OCI-LY1 (cell line): ENCODE measurements around the gene KCNK16.

Source experiments
- H2AFZ ChIP-seq: fragments of 200-600 bp; sonication (generic), shearing (Covaris generic); 2 replicates; pipeline ENCODE4 v1.6.0; 2014; ENCODE audit warnings: antibody characterized with exemption, mild to moderate bottlenecking, low read length
- H3F3A ChIP-seq: fragments of 200-600 bp; sonication (generic), shearing (Covaris generic); 2 replicates; pipeline ENCODE4 v1.6.0; 2014; ENCODE audit warnings: mild to moderate bottlenecking, antibody characterized with exemption, low read length, moderate library complexity; ENCODE audit not compliant: insufficient read depth
- H3K27ac ChIP-seq: fragments of 200-600 bp; sonication (generic); 2 replicates; pipeline ENCODE4 v1.5.1; 2014; ENCODE audit warnings: low read length, mixed run types, mild to moderate bottlenecking, low read depth; ENCODE audit not compliant: poor library complexity, severe bottlenecking
- H3K27me3 ChIP-seq: fragments of 200-600 bp; sonication (generic); 2 replicates; pipeline ENCODE4 v1.6.0; 2014; ENCODE audit warnings: antibody characterized with exemption, mild to moderate bottlenecking, low read length, moderate library complexity; ENCODE audit not compliant: insufficient read depth
- H3K36me3 ChIP-seq: fragments of 200-600 bp; sonication (generic); 2 replicates; pipeline ENCODE4 v1.6.1; 2014; ENCODE audit warnings: mild to moderate bottlenecking, antibody characterized with exemption, low read length, moderate library complexity, mixed read lengths; ENCODE audit not compliant: insufficient read depth
- H3K4me1 ChIP-seq: fragments of 200-600 bp; sonication (generic); 2 replicates; pipeline ENCODE4 v1.5.1; 2014; ENCODE audit warnings: mild to moderate bottlenecking, low read length, moderate library complexity; ENCODE audit not compliant: insufficient read depth, severe bottlenecking
- H3K4me2 ChIP-seq: fragments of 200-600 bp; sonication (generic), shearing (Covaris generic); 2 replicates; pipeline ENCODE4 v1.6.1; 2014; ENCODE audit warnings: low read length
- H3K4me3 ChIP-seq: fragments of 200-600 bp; sonication (generic); 2 replicates; pipeline ENCODE4 v1.5.1; 2014; ENCODE audit warnings: low read length, low read depth, mild to moderate bottlenecking, mixed read lengths; ENCODE audit not compliant: poor library complexity, severe bottlenecking
- H3K79me2 ChIP-seq: fragments of 200-600 bp; shearing (Covaris generic); 2 replicates; pipeline ENCODE4 v1.6.1; 2016; ENCODE audit warnings: mixed run types, low read length, mixed read lengths; ENCODE audit not compliant: insufficient read depth
- H3K9ac ChIP-seq: fragments of 200-600 bp; sonication (generic), shearing (Covaris generic); 2 replicates; pipeline ENCODE4 v1.6.1; 2014; ENCODE audit warnings: mild to moderate bottlenecking, low read length, mixed read lengths
- H3K9me2 ChIP-seq: fragments of 200-600 bp; sonication (generic), shearing (Covaris generic); 2 replicates; pipeline ENCODE4 v1.6.1; 2014; ENCODE audit warnings: low read depth, mild to moderate bottlenecking, low read length, mixed read lengths
- H3K9me3 ChIP-seq: fragments of 200-600 bp; shearing (Covaris generic); 2 replicates; pipeline ENCODE4 v1.6.1; 2014; ENCODE audit warnings: low read length, mixed read lengths
- H4K20me1 ChIP-seq: fragments of 200-600 bp; sonication (generic), shearing (Covaris generic); 2 replicates; pipeline ENCODE4 v1.6.0; 2016; ENCODE audit warnings: mild to moderate bottlenecking, low read length; ENCODE audit not compliant: insufficient read depth
- EZH2 ChIP-seq: fragments of 200-600 bp; sonication (generic), shearing (Covaris generic); IDR thresholded peaks from 2 replicates; pipeline ENCODE4 v1.8.0; 2017; ENCODE audit warnings: borderline replicate concordance, mixed run types, mild to moderate bottlenecking, antibody characterized with exemption, low read length, moderate library complexity, mixed read lengths
- TF ChIP-seq, protein P1 (sequence below): fragments of 200-600 bp; sonication (generic), shearing (Covaris generic); IDR thresholded peaks from 2 replicates; pipeline ENCODE4 v1.5.1; 2017; ENCODE audit warnings: mild to moderate bottlenecking, antibody characterized with exemption, low read length, moderate library complexity, mixed read lengths

Gene KCNK16

GRCh38 chr6:39339868-39340550, 17.5 kb upstream of the KCNK16 start:
- H3K4me3 ChIP-seq: no peak overlapping the region
- no peaks in the 10 kb centered on the region for H3K4me1 ChIP-seq
- no peaks in the 10 kb centered on the region for H3K9me3 ChIP-seq
- no peaks in the 10 kb centered on the region for H4K20me1 ChIP-seq
- H2AFZ ChIP-seq: no peak overlapping the region
- H3K9ac ChIP-seq: no peak overlapping the region
- H3K36me3 ChIP-seq: no peaks in the 10 kb centered on the region; the same call in 1 of the 2 replicates
- no peaks in the 10 kb centered on the region for H3K79me2 ChIP-seq
- no peak overlapping the region for H3K4me2 ChIP-seq
- no peak for TF ChIP-seq EZH2
- TF ChIP-seq, protein P1, sequence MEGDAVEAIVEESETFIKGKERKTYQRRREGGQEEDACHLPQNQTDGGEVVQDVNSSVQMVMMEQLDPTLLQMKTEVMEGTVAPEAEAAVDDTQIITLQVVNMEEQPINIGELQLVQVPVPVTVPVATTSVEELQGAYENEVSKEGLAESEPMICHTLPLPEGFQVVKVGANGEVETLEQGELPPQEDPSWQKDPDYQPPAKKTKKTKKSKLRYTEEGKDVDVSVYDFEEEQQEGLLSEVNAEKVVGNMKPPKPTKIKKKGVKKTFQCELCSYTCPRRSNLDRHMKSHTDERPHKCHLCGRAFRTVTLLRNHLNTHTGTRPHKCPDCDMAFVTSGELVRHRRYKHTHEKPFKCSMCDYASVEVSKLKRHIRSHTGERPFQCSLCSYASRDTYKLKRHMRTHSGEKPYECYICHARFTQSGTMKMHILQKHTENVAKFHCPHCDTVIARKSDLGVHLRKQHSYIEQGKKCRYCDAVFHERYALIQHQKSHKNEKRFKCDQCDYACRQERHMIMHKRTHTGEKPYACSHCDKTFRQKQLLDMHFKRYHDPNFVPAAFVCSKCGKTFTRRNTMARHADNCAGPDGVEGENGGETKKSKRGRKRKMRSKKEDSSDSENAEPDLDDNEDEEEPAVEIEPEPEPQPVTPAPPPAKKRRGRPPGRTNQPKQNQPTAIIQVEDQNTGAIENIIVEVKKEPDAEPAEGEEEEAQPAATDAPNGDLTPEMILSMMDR: no peak
- H3K27ac ChIP-seq: no peak overlapping the region
- no peaks in the 10 kb centered on the region for H3K27me3 ChIP-seq
- no peaks in the 10 kb centered on the region for H3K9me2 ChIP-seq
- no peaks in the 10 kb centered on the region for H3F3A ChIP-seq

GRCh38 chr6:39339096-39339867, 16.8 kb upstream of the KCNK16 start:
- H3K4me2 ChIP-seq: no peak overlapping the region
- H3K79me2 ChIP-seq: no peaks in the 10 kb centered on the region
- H3F3A ChIP-seq: no peaks in the 10 kb centered on the region
- no peaks in the 10 kb centered on the region; the same call in 1 of the 2 replicates for H3K36me3 ChIP-seq
- no peaks in the 10 kb centered on the region for H3K4me1 ChIP-seq
- H3K4me3 ChIP-seq: no peak overlapping the region
- no peak overlapping the region for H3K9ac ChIP-seq
- H3K9me2 ChIP-seq: no peaks in the 10 kb centered on the region
- no peak overlapping the region for H3K27ac ChIP-seq
- H2AFZ ChIP-seq: no peak overlapping the region
- TF ChIP-seq, protein P1: no peak
- no peaks in the 10 kb centered on the region for H3K9me3 ChIP-seq
- H4K20me1 ChIP-seq: no peaks in the 10 kb centered on the region
- H3K27me3 ChIP-seq: no peaks in the 10 kb centered on the region

DNA sequence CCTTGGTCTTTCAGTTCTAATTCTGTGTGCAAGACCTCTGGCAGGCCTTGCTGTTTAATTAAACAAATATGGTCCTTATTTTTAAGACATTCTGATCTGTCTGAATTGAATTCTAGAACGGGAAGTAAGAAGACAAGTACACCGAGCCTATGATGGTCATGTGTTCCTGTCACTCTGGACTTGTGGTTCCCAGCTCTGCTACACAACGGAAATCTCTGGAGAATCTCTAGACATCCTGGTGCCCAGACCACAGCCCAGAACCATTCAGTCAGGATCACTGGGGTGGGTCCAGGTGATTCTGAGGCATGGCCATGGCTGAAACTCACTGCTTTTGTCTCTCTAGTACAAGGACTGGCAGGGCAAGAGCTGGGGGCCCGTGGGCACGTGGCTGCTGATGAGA, 15.9 kb upstream of the KCNK16 start:
- no peak for TF ChIP-seq EZH2
- TF ChIP-seq, protein P1: no peak
- H3K27ac ChIP-seq: no peak overlapping the region

More for the DNA sequence above, 15.9 kb upstream of the KCNK16 start:
- Histone ChIP-seq H3K4me1 (no peaks in the 10 kb centered on the region), H3K4me3 (no peak overlapping the region), H3K4me2 (no peak overlapping the region), H3K9ac (no peak overlapping the region), H3K9me3 (no peaks in the 10 kb centered on the region), H3F3A (no peaks in the 10 kb centered on the region), H3K36me3 (no peaks in the 10 kb centered on the region), H4K20me1 (no peaks in the 10 kb centered on the region), H3K79me2 (no peaks in the 10 kb centered on the region), H2AFZ (no peak overlapping the region), H3K9me2 (no peaks in the 10 kb centered on the region), H3K27me3 (no peaks in the 10 kb centered on the region)
